MG63 (cell line): ENCODE data around the gene EQTN. TPM values are rescaled to one million over a fixed set of nuclear protein-coding genes. Genes with fewer than 3 reads are reported as not detected.

Source experiments
- DNase-seq: peaks from one replicate; pipeline ENCODE4 v3.0.0-alpha.2; 2020
- H3K27me3 ChIP-seq: fragments of 250-450 bp; sonication (Bioruptor Pico); 2 replicates; pipeline ENCODE4 v1.5.1; 2020; ENCODE audit warnings: mild to moderate bottlenecking, moderate library complexity
- H3K36me3 ChIP-seq: fragments of 250-450 bp; sonication (Bioruptor Pico); 2 replicates; pipeline ENCODE4 v1.5.1; 2020; ENCODE audit warnings: mild to moderate bottlenecking, moderate library complexity
- H3K4me3 ChIP-seq: fragments of 250-450 bp; sonication (Bioruptor Pico); 2 replicates; pipeline ENCODE4 v1.5.1; 2020; ENCODE audit warnings: mild to moderate bottlenecking, moderate library complexity
- H3K9me3 ChIP-seq: fragments of 250-450 bp; sonication (Bioruptor Pico); 2 replicates; pipeline ENCODE4 v1.5.1; 2020; ENCODE audit warnings: mild to moderate bottlenecking, moderate library complexity
- total RNA-seq: library from RNA; depleted of rRNA; stranded (reverse); fragments of >200 nt; shearing (Covaris generic); gene quantifications from 2 replicates; pipeline ENCODE4 v1.2.3, GENCODE V29; 2014; ENCODE audit warnings: low replicate concordance; rRNA removed

EQTN gene
- not detected in 2 replicates for total RNA-seq

DNA sequence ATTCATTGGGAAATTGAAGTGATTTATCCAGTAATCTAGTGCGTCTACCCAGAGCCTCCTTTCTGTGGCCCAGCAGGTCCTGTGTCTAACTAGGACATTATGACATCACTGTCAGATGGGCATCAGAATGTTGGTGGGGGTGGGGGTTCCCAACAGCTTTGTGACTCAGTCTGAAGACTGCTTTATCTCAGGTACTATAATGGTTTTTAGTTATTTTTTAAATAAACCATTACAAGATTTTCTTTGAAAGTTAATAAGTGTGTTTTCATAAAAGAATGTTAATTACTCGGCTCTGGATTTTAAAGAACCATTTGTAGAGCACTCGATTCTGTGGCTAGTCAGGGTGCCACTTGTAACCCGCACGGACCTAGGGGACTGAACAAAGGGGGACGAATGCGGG is at the start of gene EQTN:
Gene EQTN, minus strand, starts transcription at position 101 of the 400 bp plus-strand sequence. Its CDS starts 95 bp downstream, at position 6.
- Histone ChIP-seq H3K27me3 (no peaks in the 10 kb centered on the region), H3K36me3 (no peaks in the 10 kb centered on the region), H3K9me3 (no peaks in the 10 kb centered on the region), H3K4me3 (no peak within 1 kb of the TSS)
- DNase-seq, result no peak

DNA sequence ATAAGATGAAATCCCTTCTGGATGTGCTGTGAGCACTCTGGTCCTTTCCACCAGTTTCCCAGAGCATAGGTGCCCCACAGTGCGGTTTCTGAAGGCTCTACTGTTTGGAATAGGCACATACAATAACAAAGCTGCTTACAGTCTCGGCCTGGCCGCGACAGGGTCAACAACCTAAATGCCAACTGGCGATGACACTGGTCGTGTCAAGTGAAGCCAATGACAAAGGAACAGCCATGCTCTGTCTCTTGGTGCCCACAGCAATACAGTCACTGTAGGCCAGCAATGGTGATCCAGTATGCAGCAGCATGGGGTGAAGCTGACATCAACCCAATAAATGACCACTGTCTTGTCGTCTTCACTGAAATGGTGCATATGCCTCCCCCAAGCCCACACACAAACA is 47.8 kb upstream of the EQTN start:
- H3K36me3 ChIP-seq, result no peaks in the 10 kb centered on the region
- H3K27me3 ChIP-seq, result no peaks in the 10 kb centered on the region
- no peaks in the 10 kb centered on the region for H3K9me3 ChIP-seq
- no peak overlapping the region for H3K4me3 ChIP-seq
- no peak for DNase-seq

DNA sequence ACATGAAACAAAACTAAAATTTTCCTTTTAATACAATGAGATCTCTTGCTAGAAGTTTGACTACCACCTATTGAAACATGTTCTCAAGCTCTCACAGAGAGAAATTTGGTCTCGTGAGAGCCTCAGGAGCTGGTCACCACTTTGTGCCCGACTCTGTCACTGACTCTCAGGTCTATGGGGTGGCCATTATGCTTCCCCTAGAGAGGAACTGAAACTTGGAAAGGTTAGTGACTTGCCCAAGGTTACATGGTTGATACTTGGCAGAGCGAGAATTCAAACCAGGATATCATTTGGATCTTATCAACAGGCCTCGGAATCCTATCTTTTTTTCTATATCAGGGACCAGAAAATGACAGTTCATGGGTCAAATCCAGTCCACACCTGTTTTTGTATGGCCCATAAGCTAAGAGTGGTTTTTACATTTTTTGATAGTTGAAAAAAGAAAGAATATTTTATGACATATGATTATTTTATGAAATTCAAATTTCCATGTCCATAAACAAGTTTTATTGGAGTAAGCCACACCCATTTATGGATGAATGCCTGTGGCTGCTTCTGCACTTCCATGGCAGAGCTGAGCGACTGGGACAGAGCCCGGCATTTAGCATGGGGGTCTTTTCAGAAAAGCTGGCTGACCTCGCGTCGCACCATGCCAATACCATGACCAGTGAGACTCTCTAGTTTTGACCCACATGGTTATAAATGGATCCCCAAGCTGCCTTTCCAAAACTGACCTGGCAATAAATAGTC is 44.8 kb upstream of the EQTN start:
- no peaks in the 10 kb centered on the region for H3K27me3 ChIP-seq
- no peaks in the 10 kb centered on the region for H3K36me3 ChIP-seq
- no peaks in the 10 kb centered on the region for H3K9me3 ChIP-seq
- no peak overlapping the region for H3K4me3 ChIP-seq
- DNase-seq, result no peak

DNA sequence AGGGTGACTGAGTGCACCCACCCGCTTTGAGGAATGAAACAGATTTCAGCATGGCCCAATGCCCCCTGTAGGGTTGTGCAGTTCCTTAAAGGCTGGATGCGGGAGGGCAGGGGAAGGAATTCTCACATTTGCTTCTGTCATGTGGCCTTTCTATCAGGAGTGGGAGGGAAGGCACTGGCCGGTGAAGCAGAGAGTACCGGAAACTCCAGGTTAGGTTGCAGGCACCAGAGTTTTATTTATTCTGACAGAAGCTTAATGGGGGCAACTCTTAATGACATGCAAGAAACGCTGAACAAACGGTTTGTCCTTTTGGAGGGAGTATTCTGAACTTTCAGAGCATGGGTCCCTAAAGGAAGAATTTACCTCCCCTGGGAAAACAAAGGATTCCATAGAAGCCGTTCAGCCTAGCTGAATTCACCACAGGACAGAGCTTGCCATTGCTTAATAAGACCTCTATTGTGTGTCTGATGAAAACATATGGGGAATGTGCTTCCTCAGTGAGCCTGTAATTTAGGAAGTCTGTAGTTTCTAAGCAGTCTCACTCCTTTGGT is 44.1 kb upstream of the EQTN start:
- Histone ChIP-seq H3K4me3 (no peak overlapping the region), H3K9me3 (no peaks in the 10 kb centered on the region), H3K36me3 (no peaks in the 10 kb centered on the region), H3K27me3 (no peaks in the 10 kb centered on the region)
- DNase-seq, result no peak

DNA sequence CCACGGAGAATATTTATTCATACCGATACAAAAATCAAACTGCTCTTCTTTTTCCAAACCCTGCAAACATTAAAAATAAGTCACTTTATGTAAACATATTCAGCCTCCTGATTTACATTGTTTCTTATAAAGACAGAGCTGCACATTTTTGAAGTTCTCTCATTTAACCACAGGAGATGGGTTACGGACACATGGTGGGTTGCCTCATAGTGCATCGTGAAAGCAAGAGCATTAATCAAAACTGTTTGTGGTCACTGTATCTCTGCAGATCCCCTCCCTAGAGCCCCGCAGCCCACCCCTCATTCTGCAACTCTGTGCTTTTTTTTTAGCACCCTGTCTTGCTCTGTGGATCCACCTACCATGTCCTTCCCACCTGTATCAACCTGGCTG is 43.3 kb upstream of the EQTN start:
- H3K9me3 ChIP-seq, result no peaks in the 10 kb centered on the region
- no peaks in the 10 kb centered on the region for H3K36me3 ChIP-seq
- H3K27me3 ChIP-seq, result no peaks in the 10 kb centered on the region
- DNase-seq, result no peak
- H3K4me3 ChIP-seq, result no peak overlapping the region

DNA sequence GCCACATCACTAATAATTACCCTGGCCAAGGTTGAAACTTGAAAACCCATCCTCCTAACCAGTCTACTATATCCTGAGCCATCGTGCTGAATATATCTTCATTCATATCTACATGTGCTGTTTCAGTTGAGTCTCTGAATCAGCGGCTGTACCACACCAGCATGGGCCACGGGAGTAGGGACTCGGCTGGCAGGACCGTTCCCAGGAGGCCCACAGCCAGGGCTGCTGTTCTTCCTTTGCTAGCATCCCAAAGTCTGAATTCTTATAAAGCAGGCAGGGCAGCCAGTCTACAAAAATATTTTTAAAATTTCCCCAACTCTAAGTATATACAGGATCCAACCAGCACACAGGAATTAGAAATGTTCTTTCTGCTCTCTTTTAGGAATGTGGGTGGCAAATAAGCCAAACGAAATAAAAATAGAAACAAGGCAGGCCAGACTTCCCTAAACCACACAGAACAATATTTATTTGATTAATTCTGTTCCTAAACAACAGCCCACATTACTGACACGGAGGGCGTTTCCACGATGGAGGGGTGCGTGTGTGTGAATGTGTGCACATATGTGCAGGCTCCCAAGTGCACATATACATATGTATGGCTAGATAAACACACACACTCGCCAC is 42.8 kb upstream of the EQTN start:
- H3K9me3 ChIP-seq, result no peaks in the 10 kb centered on the region

DNA sequence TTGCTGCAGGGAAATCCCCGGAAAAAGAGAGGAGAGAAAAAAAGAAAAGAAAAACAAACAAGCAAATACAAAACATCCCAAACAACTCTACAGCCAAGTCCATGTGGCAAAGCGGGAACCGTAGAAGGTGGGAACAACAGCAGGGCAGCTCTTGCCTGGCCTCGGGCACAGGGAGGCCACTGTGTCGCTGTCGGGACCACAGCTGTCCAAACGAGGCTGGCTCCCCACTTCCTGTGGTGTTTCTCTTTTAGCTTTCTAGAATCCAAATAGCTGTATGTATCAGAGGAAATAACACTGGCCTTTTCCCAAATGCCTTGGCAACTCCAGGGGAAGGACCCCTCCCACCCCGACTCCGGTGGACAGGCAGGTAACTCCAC is 41.6 kb upstream of the EQTN start:
- DNase-seq, result no peak

More for the DNA sequence above, 42.8 kb upstream of the EQTN start:
- DNase-seq, result no peak
- no peaks in the 10 kb centered on the region for H3K27me3 ChIP-seq
- H3K4me3 ChIP-seq, result no peak overlapping the region
- H3K36me3 ChIP-seq, result no peaks in the 10 kb centered on the region

DNA sequence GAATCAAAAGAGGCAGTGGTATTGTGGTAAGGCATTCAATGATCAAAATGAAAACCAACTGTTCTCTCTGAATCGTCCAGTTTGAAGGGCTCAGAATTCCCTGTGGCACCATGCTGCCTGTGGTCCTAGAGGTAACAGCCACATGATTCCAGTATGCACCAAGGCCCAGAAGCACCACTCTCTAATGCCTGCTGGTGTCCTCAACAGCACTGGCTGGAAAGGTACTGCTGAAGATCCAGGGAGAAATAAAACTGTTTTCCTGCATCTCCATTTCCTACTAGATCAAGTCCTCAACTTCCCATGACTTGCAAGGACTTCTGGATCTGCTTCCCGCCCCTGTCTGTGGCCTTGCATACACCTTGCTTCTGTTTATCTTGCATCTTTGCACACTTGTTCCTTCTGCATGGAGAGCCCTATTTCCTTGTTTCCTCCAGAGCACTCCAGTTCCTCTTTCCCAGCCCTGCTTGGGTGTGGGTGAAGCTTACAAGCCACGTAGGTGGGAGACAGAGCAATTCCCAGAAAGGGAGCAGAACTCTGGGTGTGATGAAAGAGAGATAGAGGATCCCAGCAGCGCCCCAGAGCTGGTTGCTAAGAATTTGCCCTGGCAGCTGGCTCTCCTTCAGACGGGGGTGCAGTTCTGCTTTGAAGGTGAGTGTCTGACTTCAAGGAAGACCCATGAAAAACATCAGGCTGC is 41.0 kb upstream of the EQTN start:
- Histone ChIP-seq H3K27me3 (no peaks in the 10 kb centered on the region), H3K9me3 (no peaks in the 10 kb centered on the region), H3K4me3 (no peak overlapping the region), H3K36me3 (no peaks in the 10 kb centered on the region)
- DNase-seq, result no peak

More for the DNA sequence above, 41.6 kb upstream of the EQTN start:
- no peak overlapping the region for H3K4me3 ChIP-seq
- H3K36me3 ChIP-seq, result no peaks in the 10 kb centered on the region
- no peaks in the 10 kb centered on the region for H3K27me3 ChIP-seq
- H3K9me3 ChIP-seq, result no peaks in the 10 kb centered on the region

DNA sequence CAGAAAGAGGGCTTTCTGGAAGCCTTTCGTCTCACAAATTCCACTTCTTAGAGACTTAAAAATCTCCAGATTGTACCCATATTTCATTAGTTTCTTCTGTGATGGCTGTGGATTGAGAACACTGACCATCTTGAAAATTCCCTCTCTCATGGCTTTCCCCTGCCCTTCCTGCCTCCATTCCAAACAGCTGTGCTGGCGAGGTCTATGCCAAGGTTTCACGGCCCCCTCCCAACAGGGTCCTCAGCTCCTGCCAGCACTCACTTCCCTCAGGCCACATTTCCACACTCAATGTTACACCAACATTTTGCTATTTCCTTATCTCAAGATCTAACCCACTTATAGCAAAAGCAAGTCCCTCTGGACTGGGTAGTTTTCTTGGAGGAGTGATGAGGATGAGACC is 40.3 kb upstream of the EQTN start:
- H3K9me3 ChIP-seq, result no peaks in the 10 kb centered on the region
- DNase-seq, result no peak
- no peak overlapping the region for H3K4me3 ChIP-seq
- no peaks in the 10 kb centered on the region for H3K36me3 ChIP-seq
- no peaks in the 10 kb centered on the region for H3K27me3 ChIP-seq

DNA sequence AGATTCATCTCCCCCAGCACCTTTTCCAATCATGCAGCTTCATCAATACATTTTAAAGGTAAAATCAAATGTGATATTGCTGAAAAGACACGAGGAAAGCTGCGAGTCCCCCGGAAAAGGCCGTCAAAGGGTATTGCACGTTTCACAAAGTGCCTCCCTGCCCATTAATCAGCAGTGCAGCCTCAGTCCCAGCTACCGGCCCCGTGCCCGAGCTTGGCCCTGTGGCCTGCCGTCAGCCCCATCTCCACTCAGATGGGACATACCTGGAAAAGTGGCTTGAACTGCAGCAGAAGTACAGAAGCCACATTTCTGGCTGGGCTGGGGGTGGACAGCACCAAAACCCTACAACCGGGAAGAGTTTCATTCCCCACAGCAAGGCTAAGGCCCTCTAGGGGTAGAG is 39.9 kb upstream of the EQTN start:
- Histone ChIP-seq H3K4me3 (no peak overlapping the region), H3K36me3 (no peaks in the 10 kb centered on the region), H3K27me3 (no peaks in the 10 kb centered on the region), H3K9me3 (no peaks in the 10 kb centered on the region)
- DNase-seq, result no peak

DNA sequence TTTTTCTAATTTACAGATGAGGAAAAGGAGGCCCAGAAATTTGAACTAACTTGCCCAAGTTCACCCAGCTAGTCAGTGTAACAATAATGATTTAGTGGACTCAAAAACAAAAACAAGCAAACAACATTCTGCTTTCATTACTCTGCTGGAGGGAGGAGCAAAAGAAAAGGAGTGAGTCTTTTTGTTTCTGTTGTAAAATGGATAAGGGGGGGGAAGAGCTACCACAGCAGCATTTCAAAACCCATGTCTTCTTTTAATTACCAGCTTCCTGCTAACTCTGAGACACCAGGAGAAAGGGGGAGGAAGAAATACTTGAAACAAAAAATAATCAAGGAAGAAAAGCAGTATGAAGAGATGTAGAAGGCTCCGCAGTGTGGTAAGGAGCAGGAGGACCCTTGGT is 39.2 kb upstream of the EQTN start:
- H3K4me3 ChIP-seq, result no peak overlapping the region
- no peaks in the 10 kb centered on the region for H3K9me3 ChIP-seq
- DNase-seq, result no peak
- H3K27me3 ChIP-seq, result no peaks in the 10 kb centered on the region
- H3K36me3 ChIP-seq, result no peaks in the 10 kb centered on the region

DNA sequence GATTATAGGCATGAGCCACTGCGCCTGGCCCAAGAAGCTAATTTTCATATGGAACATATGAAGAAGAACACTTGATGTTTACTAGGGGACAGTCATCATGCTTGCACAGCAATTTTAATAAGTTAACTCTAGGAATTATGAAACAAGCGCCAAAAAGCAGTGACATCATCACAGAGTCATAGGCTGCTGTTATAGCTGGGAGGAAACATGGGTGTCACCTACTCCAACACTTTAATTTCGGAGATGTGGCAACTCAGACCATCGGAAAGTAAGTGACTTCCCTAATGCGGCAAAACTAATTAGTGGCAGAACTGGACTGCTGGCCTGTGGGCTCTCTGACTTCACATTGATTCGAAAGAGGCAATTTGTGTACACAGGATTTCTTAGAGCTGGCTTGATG is 38.1 kb upstream of the EQTN start:
- Histone ChIP-seq H3K4me3 (no peak overlapping the region), H3K36me3 (no peaks in the 10 kb centered on the region), H3K9me3 (no peaks in the 10 kb centered on the region), H3K27me3 (no peaks in the 10 kb centered on the region)
- DNase-seq, result no peak

DNA sequence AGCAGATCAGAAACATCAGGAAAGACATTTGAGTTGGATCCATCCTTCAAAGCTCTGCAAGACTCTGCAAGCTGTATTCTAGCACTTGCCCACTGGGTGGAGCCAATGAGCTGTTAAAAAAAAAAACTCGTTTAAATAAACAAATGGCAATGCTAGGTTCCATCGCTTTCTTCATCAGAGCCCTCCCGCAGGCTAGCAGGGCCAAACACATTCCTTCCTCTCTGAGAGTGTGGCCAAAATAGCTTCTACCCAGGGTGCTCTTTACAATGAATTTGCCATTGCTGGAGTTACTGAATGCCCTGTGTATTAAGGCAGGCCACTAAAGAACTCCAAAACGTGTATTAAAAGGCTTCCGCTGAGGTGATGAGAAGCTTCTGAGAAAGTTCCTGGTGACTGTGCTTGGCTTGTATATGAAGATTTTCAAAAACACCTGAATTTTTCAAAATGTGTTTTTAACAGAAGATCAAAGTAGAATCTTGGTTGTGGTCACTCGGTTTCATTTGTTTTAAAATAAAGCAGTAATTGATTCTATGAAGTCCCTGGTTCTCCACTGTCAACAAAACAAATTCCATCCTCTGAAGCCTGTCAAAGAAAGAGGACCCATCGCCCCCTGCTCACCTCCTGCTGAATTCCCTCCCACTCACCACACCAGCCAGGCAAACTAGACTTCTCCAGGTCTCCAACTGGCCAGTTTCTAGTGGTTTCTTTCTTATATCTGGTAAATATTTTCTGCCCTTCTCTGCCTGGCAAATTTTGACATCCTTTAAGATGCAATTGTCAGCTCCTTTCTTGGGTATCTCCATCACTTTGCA is 36.5 kb upstream of the EQTN start:
- H3K27me3 ChIP-seq, result no peaks in the 10 kb centered on the region
- no peak overlapping the region for H3K4me3 ChIP-seq
- no peaks in the 10 kb centered on the region for H3K9me3 ChIP-seq
- H3K36me3 ChIP-seq, result no peaks in the 10 kb centered on the region
- peak; percentile 31 for DNase-seq

DNA sequence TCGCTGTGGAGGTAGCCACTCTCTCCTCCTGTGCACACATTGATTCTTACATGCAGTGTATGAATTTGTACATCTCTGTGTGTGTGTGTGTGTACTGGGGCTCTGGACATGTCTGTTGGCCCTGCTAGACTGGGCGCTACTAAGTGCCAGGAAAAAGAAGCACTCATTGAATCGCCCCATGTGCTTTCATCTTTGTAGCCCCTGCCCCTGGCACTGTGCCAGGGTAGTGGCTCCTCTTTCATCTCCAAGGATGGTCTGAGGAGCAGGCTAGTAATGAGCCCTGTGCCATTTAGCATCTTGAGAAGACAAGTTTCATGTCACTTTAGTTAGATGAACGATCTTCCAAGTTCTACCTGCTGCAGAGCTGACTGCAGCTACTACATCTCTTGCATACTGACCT is 34.4 kb upstream of the EQTN start:
- no peaks in the 10 kb centered on the region for H3K9me3 ChIP-seq
- H3K27me3 ChIP-seq, result no peaks in the 10 kb centered on the region
- no peaks in the 10 kb centered on the region for H3K36me3 ChIP-seq
- no peak for DNase-seq
- H3K4me3 ChIP-seq, result no peak overlapping the region

DNA sequence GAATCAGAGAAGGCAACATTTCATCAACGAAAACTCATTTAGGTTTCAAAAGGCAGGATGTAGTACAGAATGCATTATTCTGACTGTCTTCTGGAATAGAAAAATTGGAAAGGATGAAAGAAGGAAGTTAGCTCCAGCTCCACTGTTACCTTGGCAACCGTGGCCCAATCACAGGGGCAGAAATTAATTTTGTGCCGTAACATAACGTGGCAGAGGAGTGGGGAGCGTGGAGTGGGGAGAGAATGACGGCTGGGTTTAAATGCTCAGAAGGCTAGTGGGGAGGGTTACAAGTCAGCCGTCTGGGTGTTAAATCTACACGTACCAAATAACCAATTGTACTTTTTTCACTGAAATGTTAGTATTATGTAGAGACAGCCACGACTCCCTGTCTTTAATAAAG is 32.3 kb upstream of the EQTN start:
- no peak for DNase-seq

DNA sequence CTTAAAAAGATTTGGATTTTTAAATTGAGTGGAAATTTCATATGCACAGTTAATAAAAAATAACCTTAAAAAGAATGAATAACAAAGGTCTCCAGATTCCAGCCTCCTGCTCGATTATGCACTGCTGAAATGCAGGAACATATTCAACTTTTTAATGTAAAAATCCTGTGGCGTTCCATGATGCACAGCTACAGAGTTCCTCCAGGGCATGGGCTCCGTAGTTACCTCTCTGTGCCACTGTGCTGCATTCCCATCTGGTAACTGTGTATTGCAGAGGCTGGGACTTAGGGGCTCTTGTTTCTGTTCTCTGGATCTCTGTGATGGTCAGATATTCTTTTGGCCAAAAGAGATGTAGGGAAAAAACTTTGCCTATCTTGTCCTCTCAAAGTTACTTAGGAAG is 31.5 kb upstream of the EQTN start:
- no peaks in the 10 kb centered on the region for H3K36me3 ChIP-seq
- no peak overlapping the region for H3K4me3 ChIP-seq
- no peaks in the 10 kb centered on the region for H3K27me3 ChIP-seq
- no peaks in the 10 kb centered on the region for H3K9me3 ChIP-seq
- DNase-seq, result no peak

More for the DNA sequence above, 32.3 kb upstream of the EQTN start:
- Histone ChIP-seq H3K36me3 (no peaks in the 10 kb centered on the region), H3K4me3 (no peak overlapping the region), H3K27me3 (no peaks in the 10 kb centered on the region), H3K9me3 (no peaks in the 10 kb centered on the region)

DNA sequence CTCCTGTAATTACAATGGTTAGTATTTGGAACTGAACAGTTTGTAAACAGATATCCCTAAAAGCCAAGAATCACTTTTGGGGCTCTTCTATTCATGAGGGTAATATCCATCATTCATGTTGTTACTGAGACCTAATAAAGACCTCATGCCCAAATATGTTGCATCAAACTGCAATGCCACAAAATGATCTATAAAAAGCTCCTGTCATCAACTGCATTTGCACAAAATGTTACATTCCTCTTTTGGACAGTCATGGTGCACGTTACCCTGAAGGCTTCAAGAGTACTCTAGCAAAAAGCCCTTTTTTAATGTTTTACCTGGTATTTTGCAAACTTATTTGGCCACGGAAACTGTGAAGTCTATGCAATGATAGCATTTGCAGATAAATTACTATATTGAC is 14.2 kb upstream of the EQTN start:
- no peak overlapping the region for H3K4me3 ChIP-seq

More for the DNA sequence above, 14.2 kb upstream of the EQTN start:
- no peaks in the 10 kb centered on the region for H3K36me3 ChIP-seq
- no peaks in the 10 kb centered on the region for H3K27me3 ChIP-seq
- H3K9me3 ChIP-seq, result no peaks in the 10 kb centered on the region
- no peak for DNase-seq
